ENCODE results near the gene MTF2. TPM values are rescaled to one million over a fixed set of nuclear protein-coding genes. Genes with fewer than 3 reads are reported as not detected.

The MTF2 gene
- polyA plus RNA-seq, 4 donors, result 6.5 to 29.1 (median 9.2) TPM

GRCh38 chr1:93093332-93094006 lies 14.4 kb downstream of the MTF2 start:
- Histone ChIP-seq H3K4me1 (ENCODE audit: control insufficient read depth in 3 of 3, insufficient read depth in 2 of 3, low read depth in 1 of 3, low read length in 2 of 3) (peaks cover 0 to under 1% (median 0%) of the 10 kb centered on the region in 3 donors), H3K9me3 (ENCODE audit: control insufficient read depth in 2 of 2, insufficient read depth in 1 of 2, low read depth in 1 of 2, low read length in 1 of 2) (no peaks in the 10 kb centered on the region), H3K27me3 (ENCODE audit: control insufficient read depth in 3 of 3, insufficient read depth in 3 of 3, low read length in 3 of 3) (no peaks in the 10 kb centered on the region), H3K4me3 (ENCODE audit: low read depth in 1 of 3, low read length in 3 of 3) (no peak overlapping the region), H3K36me3 (ENCODE audit: control insufficient read depth in 3 of 3, insufficient read depth in 2 of 3, low read depth in 1 of 3, low read length in 3 of 3) (peaks cover 0 to 15% (median 0%) of the 10 kb centered on the region in 3 donors), H3K27ac (ENCODE audit: low read depth in 1 of 3, low read length in 2 of 3) (no peak overlapping the region)
- no peak for DNase-seq
- 86 to 89% (median 87%) methylated on average over 2 of the region's 2 CpGs for WGBS, 3 donors
- no peak for FAIRE-seq

GRCh38 chr1:93095804-93096585 lies 16.9 kb downstream of the MTF2 start:
- FAIRE-seq, result no peak
- no peaks in the 10 kb centered on the region for H3K4me1 ChIP-seq (ENCODE audit: control insufficient read depth in 3 of 3, insufficient read depth in 2 of 3, low read depth in 1 of 3, low read length in 2 of 3)
- H3K36me3 ChIP-seq (ENCODE audit: control insufficient read depth in 3 of 3, insufficient read depth in 2 of 3, low read depth in 1 of 3, low read length in 3 of 3), result peaks cover 0 to 8% (median 0%) of the 10 kb centered on the region in 3 donors
- H3K27ac ChIP-seq (ENCODE audit: low read depth in 1 of 3, low read length in 2 of 3), result no peak overlapping the region
- H3K27me3 ChIP-seq (ENCODE audit: control insufficient read depth in 3 of 3, insufficient read depth in 3 of 3, low read length in 3 of 3), result no peaks in the 10 kb centered on the region
- no peaks in the 10 kb centered on the region for H3K9me3 ChIP-seq (ENCODE audit: control insufficient read depth in 2 of 2, insufficient read depth in 1 of 2, low read depth in 1 of 2, low read length in 1 of 2)
- no peak overlapping the region for H3K4me3 ChIP-seq (ENCODE audit: low read depth in 1 of 3, low read length in 3 of 3)
- WGBS, 3 donors, result 77 to 92% (median 87%) methylated on average over 6 of the region's 6 CpGs
- DNase-seq, result no peak

GRCh38 chr1:93102142-93102541 lies 23.1 kb downstream of the MTF2 start:
- 93 to 95% (median 94%) methylated on average over 4 of the region's 4 CpGs for WGBS, 3 donors
- Histone ChIP-seq H3K27ac (ENCODE audit: low read depth in 1 of 3, low read length in 2 of 3) (no peak overlapping the region), H3K36me3 (ENCODE audit: control insufficient read depth in 3 of 3, insufficient read depth in 2 of 3, low read depth in 1 of 3, low read length in 3 of 3) (peaks cover 0 to 18% (median 0%) of the 10 kb centered on the region in 3 donors), H3K27me3 (ENCODE audit: control insufficient read depth in 3 of 3, insufficient read depth in 3 of 3, low read length in 3 of 3) (no peaks in the 10 kb centered on the region), H3K4me1 (ENCODE audit: control insufficient read depth in 3 of 3, insufficient read depth in 2 of 3, low read depth in 1 of 3, low read length in 2 of 3) (no peaks in the 10 kb centered on the region), H3K9me3 (ENCODE audit: control insufficient read depth in 2 of 2, insufficient read depth in 1 of 2, low read depth in 1 of 2, low read length in 1 of 2) (peaks cover 0 to 1% of the 10 kb centered on the region in 2 donors), H3K4me3 (ENCODE audit: low read depth in 1 of 3, low read length in 3 of 3) (no peak overlapping the region)
- no peak for DNase-seq
- FAIRE-seq, result no peak

- DNase-seq (no peak), FAIRE-seq (no peak)
- peaks cover 0 to 24% (median 2%) of the 10 kb centered on the region in 3 donors for H3K36me3 ChIP-seq (ENCODE audit: control insufficient read depth in 3 of 3, insufficient read depth in 2 of 3, low read depth in 1 of 3, low read length in 3 of 3)
- no peak overlapping the region for H3K4me3 ChIP-seq (ENCODE audit: low read depth in 1 of 3, low read length in 3 of 3)
- peaks cover 0 to 10% of the 10 kb centered on the region in 2 donors for H3K9me3 ChIP-seq (ENCODE audit: control insufficient read depth in 2 of 2, insufficient read depth in 1 of 2, low read depth in 1 of 2, low read length in 1 of 2)
- WGBS, 3 donors, result 91 to 98% (median 96%) methylated on average over 2 of the region's 2 CpGs
- no peaks in the 10 kb centered on the region for H3K27me3 ChIP-seq (ENCODE audit: control insufficient read depth in 3 of 3, insufficient read depth in 3 of 3, low read length in 3 of 3)
- no peak overlapping the region for H3K27ac ChIP-seq (ENCODE audit: low read depth in 1 of 3, low read length in 2 of 3)
- H3K4me1 ChIP-seq (ENCODE audit: control insufficient read depth in 3 of 3, insufficient read depth in 2 of 3, low read depth in 1 of 3, low read length in 2 of 3), result no peaks in the 10 kb centered on the region
Observed at GRCh38 chr1:93106226-93106625, 27.1 kb downstream of the MTF2 start.

- Histone ChIP-seq H3K4me1 (ENCODE audit: control insufficient read depth in 3 of 3, insufficient read depth in 2 of 3, low read depth in 1 of 3, low read length in 2 of 3) (no peaks in the 10 kb centered on the region), H3K9me3 (ENCODE audit: control insufficient read depth in 2 of 2, insufficient read depth in 1 of 2, low read depth in 1 of 2, low read length in 1 of 2) (peaks cover 0 to 10% of the 10 kb centered on the region in 2 donors), H3K36me3 (ENCODE audit: control insufficient read depth in 3 of 3, insufficient read depth in 2 of 3, low read depth in 1 of 3, low read length in 3 of 3) (peaks cover 0 to 24% (median 2%) of the 10 kb centered on the region in 3 donors), H3K27ac (ENCODE audit: low read depth in 1 of 3, low read length in 2 of 3) (no peak overlapping the region), H3K4me3 (ENCODE audit: low read depth in 1 of 3, low read length in 3 of 3) (no peak overlapping the region), H3K27me3 (ENCODE audit: control insufficient read depth in 3 of 3, insufficient read depth in 3 of 3, low read length in 3 of 3) (no peaks in the 10 kb centered on the region)
- DNase-seq (no peak), FAIRE-seq (no peak)
- WGBS, 3 donors, result 97 to 98% (median 97%) methylated on average over 4 of the region's 4 CpGs
Observed at GRCh38 chr1:93107395-93107794, 28.3 kb downstream of the MTF2 start.

GRCh38 chr1:93108335-93108734 lies 29.3 kb downstream of the MTF2 start:
- Histone ChIP-seq H3K36me3 (ENCODE audit: control insufficient read depth in 3 of 3, insufficient read depth in 2 of 3, low read depth in 1 of 3, low read length in 3 of 3) (peaks cover 2 to 29% (median 2%) of the 10 kb centered on the region in 3 donors), H3K4me1 (ENCODE audit: control insufficient read depth in 3 of 3, insufficient read depth in 2 of 3, low read depth in 1 of 3, low read length in 2 of 3) (no peaks in the 10 kb centered on the region), H3K27me3 (ENCODE audit: control insufficient read depth in 3 of 3, insufficient read depth in 3 of 3, low read length in 3 of 3) (no peaks in the 10 kb centered on the region), H3K27ac (ENCODE audit: low read depth in 1 of 3, low read length in 2 of 3) (no peak overlapping the region), H3K4me3 (ENCODE audit: low read depth in 1 of 3, low read length in 3 of 3) (no peak overlapping the region), H3K9me3 (ENCODE audit: control insufficient read depth in 2 of 2, insufficient read depth in 1 of 2, low read depth in 1 of 2, low read length in 1 of 2) (peaks cover 0 to 10% of the 10 kb centered on the region in 2 donors)
- no peak for FAIRE-seq
- DNase-seq, result no peak
- WGBS, 3 donors, result 93 to 100% (median 97%) methylated on average over 2 of the region's 2 CpGs

- no peak for DNase-seq
- Histone ChIP-seq H3K9me3 (ENCODE audit: control insufficient read depth in 2 of 2, insufficient read depth in 1 of 2, low read depth in 1 of 2, low read length in 1 of 2) (peaks cover 0 to 10% of the 10 kb centered on the region in 2 donors), H3K27me3 (ENCODE audit: control insufficient read depth in 3 of 3, insufficient read depth in 3 of 3, low read length in 3 of 3) (no peaks in the 10 kb centered on the region), H3K4me1 (ENCODE audit: control insufficient read depth in 3 of 3, insufficient read depth in 2 of 3, low read depth in 1 of 3, low read length in 2 of 3) (no peaks in the 10 kb centered on the region), H3K36me3 (ENCODE audit: control insufficient read depth in 3 of 3, insufficient read depth in 2 of 3, low read depth in 1 of 3, low read length in 3 of 3) (peaks cover 2 to 22% (median 2%) of the 10 kb centered on the region in 3 donors), H3K4me3 (ENCODE audit: low read depth in 1 of 3, low read length in 3 of 3) (no peak overlapping the region), H3K27ac (ENCODE audit: low read depth in 1 of 3, low read length in 2 of 3) (no peak overlapping the region)
- no peak for FAIRE-seq
- 92 to 100% (median 93%) methylated on average over 2 of the region's 2 CpGs for WGBS, 3 donors
Observed at GRCh38 chr1:93109578-93109977, 30.5 kb downstream of the MTF2 start.

GRCh38 chr1:93111065-93111464 lies 32.0 kb downstream of the MTF2 start:
- WGBS, 3 donors, result 77 to 91% (median 87%) methylated on average over 1 of the region's 1 CpG
- H3K9me3 ChIP-seq (ENCODE audit: control insufficient read depth in 2 of 2, insufficient read depth in 1 of 2, low read depth in 1 of 2, low read length in 1 of 2), result peaks cover 0 to 10% of the 10 kb centered on the region in 2 donors
- no peaks in the 10 kb centered on the region for H3K4me1 ChIP-seq (ENCODE audit: control insufficient read depth in 3 of 3, insufficient read depth in 2 of 3, low read depth in 1 of 3, low read length in 2 of 3)
- H3K4me3 ChIP-seq (ENCODE audit: low read depth in 1 of 3, low read length in 3 of 3), result no peak overlapping the region
- FAIRE-seq (no peak), DNase-seq (no peak)
- H3K27me3 ChIP-seq (ENCODE audit: control insufficient read depth in 3 of 3, insufficient read depth in 3 of 3, low read length in 3 of 3), result no peaks in the 10 kb centered on the region
- H3K27ac ChIP-seq (ENCODE audit: low read depth in 1 of 3, low read length in 2 of 3), result no peak overlapping the region
- peaks cover 4 to 18% (median 5%) of the 10 kb centered on the region in 3 donors for H3K36me3 ChIP-seq (ENCODE audit: control insufficient read depth in 3 of 3, insufficient read depth in 2 of 3, low read depth in 1 of 3, low read length in 3 of 3)
